Gastrocnemius medialis (tissue), 4 donors: ENCODE measurements around the gene THSD4.

Experiments
- POLR2A ChIP-seq, 2 donors: fragments of 450-650 bp; IDR thresholded peaks; one replicate each; pipeline ENCODE4 v1.6.1; 2017; ENCODE audit warnings: antibody characterized with exemption in 2 of 2, mild to moderate bottlenecking in 2 of 2, moderate library complexity in 2 of 2
- TF ChIP-seq, protein P1 (sequence below), 5 experiments: fragments of 450-650 bp in 3 of 5; fragments of 200-600 bp in 2 of 5; sonication (generic) in 2 of 5; IDR thresholded peaks in 4 of 5; conservative IDR thresholded peaks in 1 of 5; 1 replicate in 4 of 5; 2 replicates in 1 of 5; pipeline ENCODE4 v1.5.1; 2016 to 2019; ENCODE audit warnings: antibody characterized with exemption in 5 of 5, mild to moderate bottlenecking in 3 of 5, moderate library complexity in 3 of 5

DNA sequence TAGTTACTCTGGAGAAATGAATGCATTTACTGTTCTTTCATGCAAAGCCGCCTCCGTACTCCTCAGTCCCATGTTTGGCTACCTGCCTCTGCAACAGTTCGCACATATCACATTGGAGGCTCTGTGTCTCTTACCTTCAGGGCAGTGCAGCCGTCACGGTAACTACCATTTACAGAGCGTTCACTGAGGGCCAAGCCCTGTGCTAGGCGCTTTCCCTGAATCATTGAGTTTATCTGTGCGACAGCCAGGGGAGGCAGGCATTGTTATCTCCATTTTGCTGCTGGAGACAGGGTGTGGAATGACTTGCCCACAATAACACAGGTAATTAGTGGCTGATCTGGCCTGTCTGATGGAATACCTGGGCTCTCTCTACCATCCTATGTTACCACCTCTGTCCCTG, 115.0 kb downstream of the THSD4 start:
- TF ChIP-seq, protein P1, sequence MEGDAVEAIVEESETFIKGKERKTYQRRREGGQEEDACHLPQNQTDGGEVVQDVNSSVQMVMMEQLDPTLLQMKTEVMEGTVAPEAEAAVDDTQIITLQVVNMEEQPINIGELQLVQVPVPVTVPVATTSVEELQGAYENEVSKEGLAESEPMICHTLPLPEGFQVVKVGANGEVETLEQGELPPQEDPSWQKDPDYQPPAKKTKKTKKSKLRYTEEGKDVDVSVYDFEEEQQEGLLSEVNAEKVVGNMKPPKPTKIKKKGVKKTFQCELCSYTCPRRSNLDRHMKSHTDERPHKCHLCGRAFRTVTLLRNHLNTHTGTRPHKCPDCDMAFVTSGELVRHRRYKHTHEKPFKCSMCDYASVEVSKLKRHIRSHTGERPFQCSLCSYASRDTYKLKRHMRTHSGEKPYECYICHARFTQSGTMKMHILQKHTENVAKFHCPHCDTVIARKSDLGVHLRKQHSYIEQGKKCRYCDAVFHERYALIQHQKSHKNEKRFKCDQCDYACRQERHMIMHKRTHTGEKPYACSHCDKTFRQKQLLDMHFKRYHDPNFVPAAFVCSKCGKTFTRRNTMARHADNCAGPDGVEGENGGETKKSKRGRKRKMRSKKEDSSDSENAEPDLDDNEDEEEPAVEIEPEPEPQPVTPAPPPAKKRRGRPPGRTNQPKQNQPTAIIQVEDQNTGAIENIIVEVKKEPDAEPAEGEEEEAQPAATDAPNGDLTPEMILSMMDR (IDR thresholded peaks at IDR 0.05 in 4 of 5, conservative IDR thresholded peaks at IDR 0.05 in 1 of 5): no peak
- TF ChIP-seq POLR2A (IDR thresholded peaks at IDR 0.05): no peak
